T-cell (primary cell): ENCODE measurements around the gene DIS3L2. TPM values are rescaled to one million over a fixed set of nuclear protein-coding genes. Genes with fewer than 3 reads are reported as not detected.
A peak's percentile ranks its signal among the peaks of the same experiment; 100 is the strongest.
"Not testable (repeated sequence)": the region's sequence is repeated elsewhere in the genome, so short reads cannot be mapped to it uniquely, and the experiment has no call there.

ENCODE experiments used
- ATAC-seq, 4 experiments: fragments of 200-7000 bp in 3 of 4; fragments of 150-1000 bp in 1 of 4; cut with Tn5 transposase; replicated peaks in 1 of 4; 1 replicate in 3 of 4; 2 replicates in 1 of 4; pipeline ENCODE4 v1.10.0; 2021; ENCODE audit warnings: moderate library complexity in 3 of 4, mild to moderate bottlenecking in 2 of 4, moderate number of reproducible peaks in 1 of 4
- CTCF ChIA-PET, 2 donors: fragments of 300-600 bp; sonication (Branson Sonifier 250); formaldehyde crosslinking; loops; one replicate each; lab custom pipeline; 2022; ENCODE audit warnings: antibody characterized with exemption in 2 of 2; lab: Charles Lee
- POLR2A ChIA-PET, 2 donors: fragments of 300-600 bp; sonication (Branson Sonifier 250); formaldehyde crosslinking; loops; one replicate each; lab custom pipeline; 2022; ENCODE audit warnings: antibody characterized with exemption in 2 of 2; lab: Charles Lee
- DNase-seq, 35 experiments: peaks; one replicate each; pipeline versions ENCODE4 v3.0.0 to v3.0.0-alpha.2; 2013 to 2023
- H3K27ac ChIP-seq: one replicate; pipeline ENCODE4 v1.5.1; 2013; ENCODE audit warnings: low read length
- H3K27me3 ChIP-seq, 2 experiments: replicated peaks in 1 of 2; 1 replicate in 1 of 2; 2 replicates in 1 of 2; pipeline versions ENCODE4 v1.6.1 to v1.7.0; 2013; ENCODE audit warnings: low read length in 1 of 2, mixed read lengths in 1 of 2; ENCODE audit not compliant: control insufficient read depth in 2 of 2, insufficient read depth in 2 of 2; ENCODE audit errors: extremely low read depth in 1 of 2
- H3K36me3 ChIP-seq, 2 donors: 1 replicate in 1 of 2; 2 replicates in 1 of 2; pipeline versions ENCODE4 v1.6.1 to v1.7.0; 2013; ENCODE audit warnings: low read length in 1 of 2; ENCODE audit not compliant: control insufficient read depth in 2 of 2, insufficient read depth in 1 of 2; ENCODE audit errors: extremely low read depth in 1 of 2
- H3K4me1 ChIP-seq, 2 experiments: 1 replicate in 1 of 2; 2 replicates in 1 of 2; pipeline versions ENCODE4 v1.6.1 to v1.7.0; 2013; ENCODE audit warnings: low read length in 2 of 2, mixed read lengths in 1 of 2; ENCODE audit not compliant: insufficient read depth in 2 of 2, control insufficient read depth in 1 of 2; ENCODE audit errors: extremely low read depth in 1 of 2
- H3K4me3 ChIP-seq, 2 donors: 1 replicate in 1 of 2; 2 replicates in 1 of 2; pipeline versions ENCODE4 v1.5.1 to v1.7.0; 2013; ENCODE audit warnings: mild to moderate bottlenecking in 2 of 2, low read length in 1 of 2, moderate library complexity in 1 of 2; ENCODE audit not compliant: control insufficient read depth in 1 of 2; ENCODE audit errors: extremely low read depth in 1 of 2
- H3K9me3 ChIP-seq: 2 replicates; pipeline ENCODE4 v1.7.0; 2013
- H3K27ac Mint-ChIP-seq, 2 donors: one replicate each; pipeline ENCODE4 v1.8.0; 2020 to 2021; ENCODE audit warnings: mild to moderate bottlenecking in 2 of 2, mixed read lengths in 2 of 2
- H3K27me3 Mint-ChIP-seq, 2 donors: one replicate each; pipeline ENCODE4 v1.8.0; 2021 to 2022; ENCODE audit warnings: mixed read lengths in 2 of 2
- H3K36me3 Mint-ChIP-seq: one replicate; pipeline ENCODE4 v1.8.0; 2021; ENCODE audit warnings: mixed read lengths
- H3K4me1 Mint-ChIP-seq, 3 donors: one replicate each; pipeline ENCODE4 v1.8.0; 2020 to 2022; ENCODE audit warnings: mixed read lengths in 3 of 3, mild to moderate bottlenecking in 1 of 3
- H3K4me3 Mint-ChIP-seq, 3 donors: one replicate each; pipeline ENCODE4 v1.8.0; 2020 to 2022; ENCODE audit warnings: mild to moderate bottlenecking in 3 of 3, mixed read lengths in 3 of 3, moderate library complexity in 3 of 3
- H3K9me3 Mint-ChIP-seq, 3 donors: one replicate each; pipeline ENCODE4 v1.8.0; 2020 to 2022; ENCODE audit warnings: mixed read lengths in 3 of 3
- WGBS: methylation state at CpG from one replicate; pipeline ENCODE4 v1.1.5; 2013; ENCODE audit warnings: missing lambda C conversion rate; ENCODE audit not compliant: insufficient coverage; 5-methylcytosine and 5-hydroxymethylcytosine counted together
- total RNA-seq, 35 experiments: library from RNA in 6 of 35; stranded (reverse) in 6 of 35; fragments of 120-200 nt in 1 of 35; gene quantifications; one replicate each; pipeline versions ENCODE4 v1.2.1 to v1.2.4 and lab custom pipeline; 2013 to 2026

The DIS3L2 gene
- total RNA-seq, 5 donors from 2014 or later (not counting 1 experiment from before 2014, with no cell fraction given), result 55.0 to 70.9 (median 61.4) TPM

DNA sequence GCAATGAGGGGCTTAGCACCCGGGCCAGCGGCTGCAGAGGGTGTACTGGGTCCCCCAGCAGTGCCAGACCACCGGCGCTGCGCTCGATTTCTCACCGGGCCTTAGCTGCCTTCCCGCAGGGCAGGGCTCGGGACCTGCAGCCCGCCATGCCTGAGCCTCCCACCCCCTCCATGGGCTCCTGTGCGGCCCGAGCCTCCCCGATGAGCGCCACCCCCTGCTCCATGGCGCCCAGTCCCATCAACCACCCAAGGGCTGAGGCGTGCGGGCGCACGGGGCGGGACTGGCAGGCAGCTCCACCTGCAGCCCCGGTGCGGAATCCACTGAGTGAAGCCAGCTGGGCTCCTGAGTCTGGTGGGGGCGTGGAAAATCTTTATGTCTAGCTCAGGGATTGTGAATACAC is 404.9 kb downstream of the DIS3L2 start:
- H3K27me3 Mint-ChIP-seq, H3K36me3 ChIP-seq, POLR2A ChIA-PET, H3K9me3 ChIP-seq, H3K36me3 Mint-ChIP-seq, CTCF ChIA-PET, H3K4me3 Mint-ChIP-seq, H3K27ac ChIP-seq, H3K27me3 ChIP-seq, DNase-seq, H3K27ac Mint-ChIP-seq, H3K9me3 Mint-ChIP-seq, ATAC-seq, H3K4me3 ChIP-seq: not testable (repeated sequence)
- 82% methylated on average over 3 of the region's 23 CpGs for WGBS
- H3K4me1 Mint-ChIP-seq, result peaks cover 25 to 38% (median 31%) of the 10 kb centered on the region in 3 donors
- H3K4me1 ChIP-seq, result peaks cover 2 to 33% of the 10 kb centered on the region in 2 experiments

DNA sequence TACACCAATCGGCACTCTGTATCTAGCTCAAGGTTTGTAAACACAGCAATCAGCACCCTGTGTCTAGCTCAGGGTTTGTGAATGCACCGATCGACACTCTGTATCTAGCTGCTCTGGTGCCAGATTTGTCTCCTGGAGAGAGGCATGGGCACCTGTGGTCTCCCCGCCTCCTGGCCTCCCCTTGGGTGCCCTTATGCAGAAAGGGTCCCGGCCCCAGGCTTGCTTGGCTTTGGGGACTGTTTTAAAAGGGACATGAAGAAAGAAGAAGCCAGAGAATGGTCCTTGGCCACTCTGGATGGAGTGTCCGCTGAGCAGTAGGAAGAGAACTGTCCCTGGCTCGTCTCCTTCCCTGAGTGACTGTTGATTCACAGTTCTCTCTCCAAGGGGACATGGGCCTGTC is 405.5 kb downstream of the DIS3L2 start:
- Mint-ChIP-seq H3K4me1 (peaks cover 25 to 36% (median 29%) of the 10 kb centered on the region in 3 donors), H3K4me3 (no peak overlapping the region), H3K27ac (no peak overlapping the region), H3K27me3 (no peaks in the 10 kb centered on the region), H3K9me3 (no peaks in the 10 kb centered on the region), H3K36me3 (no peaks in the 10 kb centered on the region)
- Histone ChIP-seq H3K27ac (no peak overlapping the region), H3K9me3 (no peaks in the 10 kb centered on the region), H3K4me1 (peaks cover 2 to 33% of the 10 kb centered on the region in 2 experiments), H3K4me3 (no peak overlapping the region), H3K36me3 (no peaks in the 10 kb centered on the region), H3K27me3 (peaks cover 0 to 6% of the 10 kb centered on the region in 2 experiments)
- ChIA-PET POLR2A (interaction anchor here in 1 of 2 donors (0.6 kb wide), 1 partner anchor 61 kb away, joined by 4 read pairs; no protein-coding TSS in a partner anchor), CTCF (no interaction called here)
- ATAC-seq (no peak), DNase-seq (no peak)
- WGBS, result 92% methylated on average over 5 of the region's 7 CpGs

DNA sequence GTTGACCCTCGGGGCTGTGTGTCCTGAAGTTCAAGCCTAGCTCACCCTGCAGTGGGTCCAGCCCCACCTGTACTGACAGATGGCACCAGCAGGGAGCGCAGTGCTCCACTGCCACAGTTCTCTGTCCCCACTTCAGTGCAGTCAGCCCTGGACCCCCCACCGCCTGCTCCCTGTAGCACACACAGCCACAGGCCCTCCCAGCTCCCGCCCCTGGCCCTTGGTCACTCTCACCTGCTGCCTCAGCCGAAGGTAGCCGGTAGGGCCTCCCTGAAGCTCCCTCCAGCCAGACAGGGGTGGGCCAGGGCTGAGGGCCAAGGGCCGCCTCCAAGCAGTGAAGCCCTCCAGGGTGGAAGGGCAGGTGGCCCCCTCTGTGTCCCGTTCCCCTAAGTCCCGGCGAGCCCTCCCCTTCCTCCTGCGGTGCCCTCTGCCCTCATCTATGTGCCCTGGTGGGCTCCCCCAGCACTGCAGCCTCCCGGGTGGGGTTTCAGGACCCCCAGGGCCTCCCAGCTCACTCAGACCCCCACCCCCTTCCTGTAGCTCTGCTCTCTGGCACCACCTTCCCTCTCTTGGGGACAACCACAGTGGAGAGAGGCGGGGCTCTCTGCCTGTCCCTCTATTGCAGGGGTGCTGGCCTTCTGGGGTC is 406.2 kb downstream of the DIS3L2 start:
- WGBS, result 78% methylated on average over 8 of the region's 13 CpGs
- Histone ChIP-seq H3K4me1 (peaks cover under 1 to 27% of the 10 kb centered on the region in 2 experiments), H3K27ac (no peak overlapping the region), H3K27me3 (peaks cover 0 to 6% of the 10 kb centered on the region in 2 experiments), H3K36me3 (no peaks in the 10 kb centered on the region), H3K4me3 (no peak overlapping the region), H3K9me3 (no peaks in the 10 kb centered on the region)
- no peak overlapping the region for H3K27ac Mint-ChIP-seq
- DNase-seq (no peak), ATAC-seq (no peak)
- H3K4me1 Mint-ChIP-seq, result peaks cover 20 to 30% (median 22%) of the 10 kb centered on the region in 3 donors
- H3K27me3 Mint-ChIP-seq, result no peaks in the 10 kb centered on the region
- POLR2A ChIA-PET, result interaction anchor here in 1 of 2 donors (0.5 to 0.6 kb wide), 2 partner anchors 60 to 622 kb away, joined by 3 to 4 read pairs; no protein-coding TSS in a partner anchor
- no peaks in the 10 kb centered on the region for H3K36me3 Mint-ChIP-seq
- H3K4me3 Mint-ChIP-seq, result no peak overlapping the region
- CTCF ChIA-PET, result no interaction called here
- no peaks in the 10 kb centered on the region for H3K9me3 Mint-ChIP-seq

DNA sequence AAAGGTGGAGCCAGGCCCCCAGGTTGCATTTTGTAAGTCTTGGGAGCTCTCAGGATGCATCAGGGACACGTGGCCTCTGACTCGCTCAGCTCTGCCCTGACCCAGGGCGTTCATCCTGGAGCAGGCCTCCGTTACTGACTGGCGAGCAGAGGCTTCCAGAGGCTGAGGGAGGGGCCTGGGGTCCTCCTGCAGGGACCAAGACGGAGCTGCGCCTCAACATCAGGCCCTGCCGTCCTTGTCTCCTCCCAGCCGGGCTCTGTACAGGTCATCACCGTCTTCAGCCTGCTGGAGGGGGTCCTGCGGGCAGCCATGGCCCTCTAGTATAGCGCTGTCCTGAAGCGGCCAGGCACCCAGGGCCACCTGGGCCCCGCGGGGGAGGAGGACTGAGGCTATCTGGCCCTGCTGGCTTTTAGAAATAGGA is 406.8 kb downstream of the DIS3L2 start:
- Mint-ChIP-seq H3K27ac (no peak overlapping the region), H3K27me3 (no peaks in the 10 kb centered on the region), H3K4me1 (peaks cover 16 to 24% (median 21%) of the 10 kb centered on the region in 3 donors), H3K9me3 (no peaks in the 10 kb centered on the region), H3K4me3 (no peak overlapping the region), H3K36me3 (no peaks in the 10 kb centered on the region)
- Histone ChIP-seq H3K27ac (no peak overlapping the region), H3K36me3 (no peaks in the 10 kb centered on the region), H3K9me3 (no peaks in the 10 kb centered on the region), H3K4me3 (no peak overlapping the region), H3K27me3 (peaks cover 0 to 6% of the 10 kb centered on the region in 2 experiments), H3K4me1 (peaks cover 0 to 21% of the 10 kb centered on the region in 2 experiments)
- WGBS, result 89% methylated on average over 11 of the region's 15 CpGs
- ChIA-PET POLR2A (interaction anchor here in 1 of 2 donors (0.5 kb wide), 1 partner anchor 623 kb away, joined by 3 read pairs; no protein-coding TSS in a partner anchor), CTCF (no interaction called here)
- ATAC-seq, result no peak
- no peak for DNase-seq

DNA sequence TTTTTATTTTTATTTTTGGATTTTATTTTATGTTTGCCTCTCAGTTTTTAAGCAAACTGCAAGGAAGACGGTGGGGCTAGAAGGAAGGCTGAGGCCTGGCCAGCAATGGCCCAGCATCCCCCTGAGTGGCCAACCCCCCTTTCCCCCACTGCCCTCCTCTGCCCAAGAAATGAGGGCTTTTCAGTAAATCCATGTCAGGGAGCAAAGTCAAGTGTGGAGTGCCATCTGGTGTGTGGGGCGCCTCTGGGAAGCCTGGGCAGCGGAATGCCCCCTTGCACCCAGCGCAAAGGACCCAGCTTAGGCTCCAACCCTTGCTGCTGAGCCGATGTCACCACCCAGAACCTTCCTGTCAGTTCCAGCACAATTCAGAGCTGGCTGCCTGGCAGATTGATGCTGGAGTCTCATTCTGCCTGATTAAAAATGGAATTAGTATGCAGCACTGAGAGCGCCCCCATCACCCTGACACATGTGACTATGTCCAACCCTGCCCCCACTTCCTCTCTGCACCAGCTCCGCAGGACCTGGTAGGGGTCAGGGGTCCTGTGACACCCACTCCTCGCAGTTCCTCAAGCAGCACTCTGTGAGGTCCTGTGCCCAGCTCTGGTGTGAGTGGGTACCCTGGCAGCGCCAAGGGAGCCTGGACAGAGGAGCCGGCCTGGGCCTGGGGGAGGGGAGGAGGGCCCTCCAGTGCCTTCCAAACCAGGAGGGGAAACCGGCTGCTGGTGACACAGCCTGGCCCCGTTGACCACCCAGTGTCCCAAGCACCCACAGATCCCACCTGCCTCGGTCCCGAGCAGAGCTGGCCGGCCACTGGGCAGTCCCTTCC is 407.8 kb downstream of the DIS3L2 start:
- Histone ChIP-seq H3K4me1 (peaks cover 0 to 11% of the 10 kb centered on the region in 2 experiments), H3K4me3 (no peak overlapping the region), H3K36me3 (no peaks in the 10 kb centered on the region), H3K9me3 (no peaks in the 10 kb centered on the region), H3K27ac (no peak overlapping the region), H3K27me3 (peaks cover 0 to 4% of the 10 kb centered on the region in 2 experiments)
- ATAC-seq, result no peak
- H3K4me1 Mint-ChIP-seq, result peaks cover 5 to 14% (median 11%) of the 10 kb centered on the region in 3 donors
- CTCF ChIA-PET, result interaction anchor here in 1 of 2 donors (0.6 kb wide), 1 partner anchor 29 kb away, joined by 5 read pairs; no protein-coding TSS in a partner anchor
- no peak overlapping the region for H3K27ac Mint-ChIP-seq
- no peak for DNase-seq
- no peaks in the 10 kb centered on the region for H3K27me3 Mint-ChIP-seq
- 76% methylated on average over 10 of the region's 15 CpGs for WGBS
- H3K36me3 Mint-ChIP-seq, result no peaks in the 10 kb centered on the region
- H3K4me3 Mint-ChIP-seq, result no peak overlapping the region
- no peaks in the 10 kb centered on the region for H3K9me3 Mint-ChIP-seq
- POLR2A ChIA-PET, result no interaction called here

DNA sequence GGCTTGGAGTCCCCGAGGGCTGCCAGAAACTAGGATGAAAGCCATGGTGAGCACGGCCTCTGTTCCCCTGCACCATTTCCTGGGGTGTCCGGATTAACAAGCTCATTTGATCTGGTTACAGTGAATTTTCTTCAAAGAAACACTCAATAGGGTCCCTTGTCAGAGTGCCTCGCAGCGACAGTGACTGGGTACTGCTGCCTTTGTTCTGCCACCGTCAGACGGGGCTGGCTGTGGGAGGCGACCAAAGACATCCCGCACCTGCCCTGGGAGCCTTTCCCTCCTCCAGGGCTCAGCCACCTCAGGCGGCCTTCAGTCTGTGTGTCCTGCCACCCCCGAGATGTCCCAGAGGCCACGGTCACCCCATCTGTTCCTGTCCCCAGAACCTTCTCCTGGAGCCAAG is 408.5 kb downstream of the DIS3L2 start:
- H3K36me3 ChIP-seq, DNase-seq, H3K4me1 Mint-ChIP-seq, H3K4me1 ChIP-seq, POLR2A ChIA-PET, H3K4me3 Mint-ChIP-seq, H3K9me3 ChIP-seq, H3K27ac ChIP-seq, H3K9me3 Mint-ChIP-seq, H3K27ac Mint-ChIP-seq, H3K27me3 Mint-ChIP-seq, CTCF ChIA-PET, H3K4me3 ChIP-seq, H3K36me3 Mint-ChIP-seq, H3K27me3 ChIP-seq: not testable (repeated sequence)
- peak in 2 of 4 experiments; percentile 14 to 55 for ATAC-seq
- no CpG with 5 or more reads among the region's 12 CpGs for WGBS
